HG02852 (cell line): Measurements from ENCODE around the gene GPATCH8.
"Not testable (repeated sequence)": the region's sequence is repeated elsewhere in the genome, so short reads cannot be mapped to it uniquely, and the experiment has no call there.

Experiments used
- ATAC-seq: cut with Tn5 transposase; IDR thresholded peaks from one replicate; pipeline ENCODE4 v1.9.1; 2021; ENCODE audit warnings: mild to moderate bottlenecking, moderate library complexity; ENCODE audit not compliant: unreplicated experiment

Gene GPATCH8

GRCh38 chr17:44378171-44378705 lies 125.0 kb downstream of the GPATCH8 start:
- ATAC-seq: no peak

- no peak for ATAC-seq
Observed at GRCh38 chr17:44376779-44377178, 126.4 kb downstream of the GPATCH8 start.

GRCh38 chr17:44376124-44376523 lies 127.1 kb downstream of the GPATCH8 start:
- ATAC-seq: no peak

- no peak for ATAC-seq
Observed at GRCh38 chr17:44375196-44376017, 127.8 kb downstream of the GPATCH8 start.

- no peak for ATAC-seq
Observed at GRCh38 chr17:44374306-44375195, 128.7 kb downstream of the GPATCH8 start.

GRCh38 chr17:44372036-44372435 lies 131.2 kb downstream of the GPATCH8 start:
- ATAC-seq: no peak

- ATAC-seq: not testable (repeated sequence)
Observed at GRCh38 chr17:44369414-44370023, 133.7 kb downstream of the GPATCH8 start.

GRCh38 chr17:44368391-44369243 lies 134.6 kb downstream of the GPATCH8 start:
- ATAC-seq: not testable (repeated sequence)

GRCh38 chr17:44367231-44367979 lies 135.8 kb downstream of the GPATCH8 start:
- ATAC-seq: no peak

- ATAC-seq: not testable (repeated sequence)
Observed at GRCh38 chr17:44365051-44365450, 138.2 kb downstream of the GPATCH8 start.

GRCh38 chr17:44363613-44364159 lies 139.5 kb downstream of the GPATCH8 start, which contains the start of gene FAM171A2:
Gene FAM171A2 (minus strand): TSS chr17:44363853. CDS start chr17:44363714, 139 bp downstream.
- ATAC-seq: peak; percentile 65

GRCh38 chr17:44362949-44363612 lies 140.1 kb downstream of the GPATCH8 start:
- no peak for ATAC-seq

GRCh38 chr17:44362459-44362948 lies 140.7 kb downstream of the GPATCH8 start:
- ATAC-seq: no peak

- no peak for ATAC-seq
Observed at GRCh38 chr17:44361292-44362260, 141.6 kb downstream of the GPATCH8 start.

- ATAC-seq: no peak
Observed at GRCh38 chr17:44360826-44361225, 142.4 kb downstream of the GPATCH8 start.

- ATAC-seq: no peak
Observed at GRCh38 chr17:44360144-44360533, 143.1 kb downstream of the GPATCH8 start.

- no peak for ATAC-seq
Observed at GRCh38 chr17:44359458-44360143, 143.6 kb downstream of the GPATCH8 start.
